Fibroblast of mammary gland (primary cell): ENCODE data around the gene CDC42BPB.

ENCODE experiments used
- DNase-seq: peaks from one replicate; pipeline ENCODE4 v3.0.0-alpha.2; 2010; ENCODE audit warnings: low read depth
- H3K4me3 ChIP-seq: 2 replicates; pipeline ENCODE4 v1.5.1; 2011; ENCODE audit warnings: low read depth, mild to moderate bottlenecking, low read length, moderate library complexity; ENCODE audit not compliant: control insufficient read depth
- TF ChIP-seq, protein P1 (sequence below): conservative IDR thresholded peaks from 2 replicates; pipeline ENCODE4 v1.5.1; 2011; ENCODE audit warnings: low read depth, low read length, inconsistent platforms; ENCODE audit not compliant: control insufficient read depth, insufficient read depth

The CDC42BPB gene

DNA sequence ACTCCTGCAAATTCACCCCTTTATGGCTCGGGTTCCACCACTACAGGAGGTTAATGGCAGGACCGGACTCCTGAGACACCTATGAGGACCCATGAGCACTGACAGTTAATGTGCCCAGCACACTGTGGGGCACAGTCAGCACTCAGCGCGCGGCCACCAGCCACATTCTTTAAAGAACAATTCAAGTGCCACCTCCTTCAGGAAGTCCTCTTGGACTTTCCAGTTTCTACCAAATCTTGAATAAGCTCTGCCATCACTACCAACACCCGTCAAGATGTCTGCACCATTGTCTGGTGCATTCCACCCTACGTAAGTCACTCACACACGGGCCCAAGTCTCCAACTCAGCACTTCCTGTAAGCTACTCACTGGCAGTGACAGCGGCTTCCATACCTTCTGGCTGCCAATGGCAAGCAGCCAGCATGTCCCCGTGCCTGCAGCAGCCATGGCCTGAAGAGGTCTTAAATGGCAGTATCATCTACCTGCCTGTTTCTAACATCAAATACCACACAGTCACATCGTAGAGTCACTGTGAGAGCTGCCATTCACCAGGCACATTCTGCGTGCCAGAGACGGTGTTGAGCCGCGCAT lies 48.5 kb downstream of the CDC42BPB start:
- H3K4me3 ChIP-seq, result no peak overlapping the region
- TF ChIP-seq, protein P1, sequence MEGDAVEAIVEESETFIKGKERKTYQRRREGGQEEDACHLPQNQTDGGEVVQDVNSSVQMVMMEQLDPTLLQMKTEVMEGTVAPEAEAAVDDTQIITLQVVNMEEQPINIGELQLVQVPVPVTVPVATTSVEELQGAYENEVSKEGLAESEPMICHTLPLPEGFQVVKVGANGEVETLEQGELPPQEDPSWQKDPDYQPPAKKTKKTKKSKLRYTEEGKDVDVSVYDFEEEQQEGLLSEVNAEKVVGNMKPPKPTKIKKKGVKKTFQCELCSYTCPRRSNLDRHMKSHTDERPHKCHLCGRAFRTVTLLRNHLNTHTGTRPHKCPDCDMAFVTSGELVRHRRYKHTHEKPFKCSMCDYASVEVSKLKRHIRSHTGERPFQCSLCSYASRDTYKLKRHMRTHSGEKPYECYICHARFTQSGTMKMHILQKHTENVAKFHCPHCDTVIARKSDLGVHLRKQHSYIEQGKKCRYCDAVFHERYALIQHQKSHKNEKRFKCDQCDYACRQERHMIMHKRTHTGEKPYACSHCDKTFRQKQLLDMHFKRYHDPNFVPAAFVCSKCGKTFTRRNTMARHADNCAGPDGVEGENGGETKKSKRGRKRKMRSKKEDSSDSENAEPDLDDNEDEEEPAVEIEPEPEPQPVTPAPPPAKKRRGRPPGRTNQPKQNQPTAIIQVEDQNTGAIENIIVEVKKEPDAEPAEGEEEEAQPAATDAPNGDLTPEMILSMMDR, result no peak
- peak; percentile 42 for DNase-seq

GRCh38 chr14:103008126-103008525 lies 49.2 kb downstream of the CDC42BPB start:
- H3K4me3 ChIP-seq, result no peak overlapping the region

DNA sequence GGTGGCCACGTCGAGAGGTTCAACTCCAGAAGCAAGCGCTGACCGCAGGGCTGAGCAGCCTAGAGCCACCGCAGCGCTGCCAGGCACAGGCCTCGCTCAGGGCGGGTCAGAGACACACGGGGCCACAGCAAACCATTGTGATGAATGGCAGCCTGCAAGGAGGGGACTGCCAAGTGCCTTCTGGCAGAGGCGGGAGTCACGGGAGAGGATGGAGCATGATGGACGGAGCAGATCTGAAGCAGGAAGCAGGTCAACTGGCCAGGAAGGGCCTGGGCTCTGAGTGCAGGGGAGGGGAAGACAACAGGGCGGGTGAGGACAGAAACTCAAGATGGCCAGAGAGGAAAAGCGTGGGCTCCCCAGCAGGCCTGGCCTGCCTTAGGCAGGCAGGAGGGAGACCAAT lies 49.8 kb downstream of the CDC42BPB start:
- no peak for DNase-seq
- H3K4me3 ChIP-seq, result no peak overlapping the region
- TF ChIP-seq, protein P1, result no peak

More at GRCh38 chr14:103008126-103008525, 49.2 kb downstream of the CDC42BPB start:
- no peak for DNase-seq
- TF ChIP-seq, protein P1, result no peak

GRCh38 chr14:103006991-103007520 lies 50.3 kb downstream of the CDC42BPB start:
- DNase-seq, result no peak
- no peak overlapping the region for H3K4me3 ChIP-seq
- TF ChIP-seq, protein P1, result no peak

DNA sequence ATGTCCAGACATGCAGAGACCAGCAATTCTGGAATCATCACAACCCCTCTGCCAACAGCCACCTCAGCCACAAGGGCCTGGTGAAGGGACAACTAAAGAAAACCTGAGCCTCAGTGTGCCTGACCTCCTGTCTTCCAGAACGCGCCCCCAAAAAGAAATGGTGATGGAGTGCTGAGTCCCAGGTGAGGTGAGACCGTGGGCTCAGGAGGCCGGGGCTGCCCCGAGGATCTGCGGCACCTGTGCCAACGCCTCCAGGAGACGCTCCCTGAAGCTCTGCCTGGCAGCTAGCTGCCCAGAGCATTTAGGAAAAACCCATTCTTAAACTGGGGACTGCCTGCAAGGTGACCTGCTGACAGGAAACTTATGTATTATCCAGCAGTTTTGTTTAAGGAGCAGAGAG lies 51.2 kb downstream of the CDC42BPB start:
- no peak overlapping the region for H3K4me3 ChIP-seq
- TF ChIP-seq, protein P1, result no peak
- DNase-seq, result no peak

DNA sequence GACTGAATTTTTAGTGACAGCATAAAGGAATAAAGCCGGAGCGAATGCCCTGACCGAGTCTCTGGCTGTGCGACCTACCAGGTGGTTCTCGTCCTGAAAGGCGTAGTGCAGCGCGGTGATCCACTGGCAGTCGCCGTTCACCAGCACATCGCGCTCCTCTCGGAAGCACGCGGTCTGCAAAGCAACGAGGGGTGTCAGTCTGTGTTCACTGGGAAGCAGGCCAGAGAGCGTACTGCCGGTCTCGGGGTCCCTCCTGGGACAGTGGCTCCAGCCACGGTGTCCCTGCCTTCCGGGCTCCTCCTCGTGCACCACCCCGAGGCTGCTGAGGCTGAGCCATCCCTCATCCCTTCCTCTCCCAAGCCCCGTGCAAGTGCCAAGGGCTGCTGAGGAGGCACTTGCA lies 53.5 kb downstream of the CDC42BPB start:
- DNase-seq, result no peak
- H3K4me3 ChIP-seq, result no peak overlapping the region
- TF ChIP-seq, protein P1, result no peak

DNA sequence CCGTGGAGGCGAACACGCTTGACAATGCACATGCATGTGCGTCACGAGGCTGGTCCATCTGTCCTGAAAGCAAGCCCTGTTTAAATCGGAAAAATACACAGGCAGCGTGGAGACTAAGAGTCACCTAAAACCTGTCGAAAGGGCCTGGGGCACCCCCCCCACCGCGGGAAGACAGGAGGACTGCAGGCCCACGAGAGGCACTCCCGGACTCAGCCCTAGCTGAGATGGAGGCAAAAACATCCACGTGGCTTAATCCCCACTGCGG lies 54.1 kb downstream of the CDC42BPB start:
- DNase-seq, result no peak
- TF ChIP-seq, protein P1, result no peak
- no peak overlapping the region for H3K4me3 ChIP-seq
